ENCODE measurements around the gene PRKCZ. TPM values are rescaled to one million over a fixed set of nuclear protein-coding genes. Genes with fewer than 3 reads are reported as not detected.
"Not testable (repeated sequence)": the region's sequence is repeated elsewhere in the genome, so short reads cannot be mapped to it uniquely, and the experiment has no call there.

The PRKCZ gene
- total and polyA plus RNA-seq, 4 donors: 4.8 to 9.9 (median 8.4) TPM

GRCh38 chr1:2145946-2146835 lies 96.0 kb downstream of the PRKCZ start:
- Histone ChIP-seq H3K9ac (ENCODE audit: low read depth in 1 of 2, low read length in 2 of 2) (no peak overlapping the region), H3K27ac (ENCODE audit: low read depth in 1 of 2, low read length in 2 of 2) (no peak overlapping the region), H3K27me3 (ENCODE audit: control insufficient read depth in 4 of 4, insufficient read depth in 4 of 4, low read length in 3 of 4) (no peaks in the 10 kb centered on the region), H3K36me3 (ENCODE audit: control insufficient read depth in 4 of 4, insufficient read depth in 3 of 4, low read depth in 1 of 4, low read length in 3 of 4) (peaks cover 0 to 38% (median 5%) of the 10 kb centered on the region in 4 donors), H3K9me3 (ENCODE audit: control insufficient read depth in 4 of 4, low read length in 3 of 4) (no peaks in the 10 kb centered on the region), H3K4me1 (ENCODE audit: control insufficient read depth in 4 of 4, insufficient read depth in 4 of 4, low read length in 3 of 4) (no peaks in the 10 kb centered on the region), H3K4me3 (ENCODE audit: low read depth in 1 of 3, low read length in 3 of 3) (no peak overlapping the region)
- no peak for TF ChIP-seq ZBTB33 (IDR thresholded peaks at IDR 0.05)
- no peak for TF ChIP-seq EGR1 (IDR thresholded peaks at IDR 0.05; ENCODE audit: low read depth in 2 of 2)
- 92% methylated on average over 19 of the region's 19 CpGs for WGBS
- DNase-seq (ENCODE audit: low spot score): no peak

- peaks cover 0 to 39% (median 5%) of the 10 kb centered on the region in 4 donors for H3K36me3 ChIP-seq (ENCODE audit: control insufficient read depth in 4 of 4, insufficient read depth in 3 of 4, low read depth in 1 of 4, low read length in 3 of 4)
- H3K4me1 ChIP-seq (ENCODE audit: control insufficient read depth in 4 of 4, insufficient read depth in 4 of 4, low read length in 3 of 4): no peaks in the 10 kb centered on the region
- H3K27me3 ChIP-seq (ENCODE audit: control insufficient read depth in 4 of 4, insufficient read depth in 4 of 4, low read length in 3 of 4): no peaks in the 10 kb centered on the region
- H3K9me3 ChIP-seq (ENCODE audit: control insufficient read depth in 4 of 4, low read length in 3 of 4): no peaks in the 10 kb centered on the region
- no peak for DNase-seq (ENCODE audit: low spot score)
- H3K9ac ChIP-seq (ENCODE audit: low read depth in 1 of 2, low read length in 2 of 2): no peak overlapping the region
- no peak overlapping the region for H3K27ac ChIP-seq (ENCODE audit: low read depth in 1 of 2, low read length in 2 of 2)
- WGBS: 91% methylated on average over 11 of the region's 11 CpGs
- TF ChIP-seq HNF4G (IDR thresholded peaks at IDR 0.05) (no peak), JUND (IDR thresholded peaks at IDR 0.05) (no peak), SP1 (IDR thresholded peaks at IDR 0.05) (no peak), HNF4A (conservative IDR thresholded peaks at IDR 0.05) (no peak), CTCF (IDR thresholded peaks at IDR 0.05; ENCODE audit: low read depth, low read length, missing input control) (no peak), TAF1 (conservative IDR thresholded peaks at IDR 0.05) (no peak), ZBTB33 (IDR thresholded peaks at IDR 0.05) (no peak), REST (IDR thresholded peaks at IDR 0.05) (no peak), NR2F2 (IDR thresholded peaks at IDR 0.05) (no peak), FOXA2 (IDR thresholded peaks at IDR 0.05) (no peak), GABPA (IDR thresholded peaks at IDR 0.05 in 1 of 2, conservative IDR thresholded peaks at IDR 0.05 in 1 of 2) (no peak), RXRA (IDR thresholded peaks at IDR 0.05) (no peak), ATF3 (IDR thresholded peaks at IDR 0.05) (no peak), FOXA1 (IDR thresholded peaks at IDR 0.05) (no peak)
- H3K4me3 ChIP-seq (ENCODE audit: low read depth in 1 of 3, low read length in 3 of 3): no peak overlapping the region
Observed at GRCh38 chr1:2146836-2147517, 96.8 kb downstream of the PRKCZ start.

- not testable (repeated sequence) for H3K9me3 ChIP-seq (ENCODE audit: control insufficient read depth in 4 of 4, low read length in 3 of 4); H3K9ac ChIP-seq (ENCODE audit: low read depth in 1 of 2, low read length in 2 of 2); H3K4me1 ChIP-seq (ENCODE audit: control insufficient read depth in 4 of 4, insufficient read depth in 4 of 4, low read length in 3 of 4); DNase-seq (ENCODE audit: low spot score); H3K4me3 ChIP-seq (ENCODE audit: low read depth in 1 of 3, low read length in 3 of 3); H3K27ac ChIP-seq (ENCODE audit: low read depth in 1 of 2, low read length in 2 of 2); H3K27me3 ChIP-seq (ENCODE audit: control insufficient read depth in 4 of 4, insufficient read depth in 4 of 4, low read length in 3 of 4)
- WGBS: 98% methylated on average over 5 of the region's 5 CpGs
- H3K36me3 ChIP-seq (ENCODE audit: control insufficient read depth in 4 of 4, insufficient read depth in 3 of 4, low read depth in 1 of 4, low read length in 3 of 4): peaks cover 0 to 45% (median 4%) of the 10 kb centered on the region in 4 donors
Observed at GRCh38 chr1:2147869-2148268, 97.7 kb downstream of the PRKCZ start.
